NCI-H146 (cell line): Measurements from ENCODE around the gene RYR3.

Experiments used
- DNase-seq: peaks from one replicate; lab custom pipeline; 2025; lab: John Stamatoyannopoulos, UW

The RYR3 gene

GRCh38 chr15:33451385-33451784 is 140.6 kb downstream of the RYR3 start:
- DNase-seq: no peak

DNA sequence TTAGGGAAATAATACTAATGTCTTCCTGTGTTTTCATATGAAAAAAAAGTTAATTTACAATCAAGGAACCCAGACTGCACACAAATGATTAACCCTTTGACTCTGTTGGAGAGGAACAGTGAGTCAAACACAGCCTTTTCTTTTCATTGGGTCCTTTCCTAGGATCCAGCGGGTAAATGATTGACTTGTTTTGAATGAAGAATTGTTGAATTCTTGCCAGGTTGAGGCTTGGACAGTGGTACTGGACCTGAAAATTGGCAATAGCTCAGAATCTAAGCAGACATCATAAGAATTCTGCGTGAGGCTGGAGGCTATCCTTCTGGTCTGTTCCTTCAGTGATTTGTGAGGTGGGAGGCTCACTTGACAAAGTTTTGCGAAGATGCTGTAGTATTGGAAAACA is 143.0 kb downstream of the RYR3 start:
- no peak for DNase-seq

GRCh38 chr15:33454346-33454745 is 143.6 kb downstream of the RYR3 start:
- DNase-seq: no peak

- no peak for DNase-seq
Measured at GRCh38 chr15:33454996-33455395, 144.2 kb downstream of the RYR3 start.

- no peak for DNase-seq
Measured at GRCh38 chr15:33458421-33458820, 147.7 kb downstream of the RYR3 start.

DNA sequence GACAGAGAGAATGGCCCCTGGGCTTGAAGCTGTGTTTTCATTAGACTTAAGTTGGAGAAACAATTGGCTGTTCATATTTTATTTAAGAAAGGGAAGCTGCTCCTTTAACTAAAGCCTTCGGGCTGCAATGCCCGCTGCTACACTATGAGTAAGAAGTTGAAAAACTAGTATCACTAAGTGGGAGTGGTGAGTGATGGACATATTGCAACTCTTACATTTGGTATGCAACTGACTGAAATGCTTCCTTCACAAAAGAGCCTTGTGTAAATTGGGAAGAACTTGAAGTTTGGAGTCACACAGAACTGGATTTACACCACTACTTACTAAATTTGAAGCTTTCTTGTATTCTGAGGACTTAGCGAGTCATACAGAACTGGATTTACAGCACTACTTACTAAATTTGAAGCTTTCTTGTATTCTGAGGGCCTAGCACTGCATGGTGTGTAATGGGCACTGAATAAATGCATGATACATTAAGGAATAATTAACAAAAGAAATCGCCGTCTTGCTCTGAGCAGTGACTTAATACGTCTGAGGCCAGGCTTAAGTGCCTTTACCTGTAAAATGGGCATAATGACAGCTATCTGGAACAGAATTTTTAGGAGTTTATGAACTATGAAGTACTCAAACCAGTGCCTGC is 149.5 kb downstream of the RYR3 start:
- no peak for DNase-seq

DNA sequence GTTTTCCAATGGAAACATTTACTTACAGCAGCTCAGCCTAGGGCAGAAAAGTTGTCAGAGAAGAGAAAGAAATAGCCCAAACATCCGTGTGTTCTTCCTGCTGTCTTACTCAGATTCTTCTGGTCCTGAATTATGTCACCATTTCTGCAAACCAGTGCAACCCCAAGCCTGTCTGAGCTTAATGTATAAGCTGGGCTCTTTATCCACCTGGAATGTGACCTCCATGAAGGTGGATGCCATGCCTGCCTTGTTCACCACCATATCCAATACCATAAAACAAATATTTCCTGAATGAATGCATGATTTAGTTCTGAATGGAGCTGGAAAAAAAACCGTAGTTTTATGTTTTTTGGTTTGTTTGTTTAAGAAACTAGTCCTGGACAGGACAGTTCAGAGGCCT is 150.9 kb downstream of the RYR3 start:
- DNase-seq: no peak

DNA sequence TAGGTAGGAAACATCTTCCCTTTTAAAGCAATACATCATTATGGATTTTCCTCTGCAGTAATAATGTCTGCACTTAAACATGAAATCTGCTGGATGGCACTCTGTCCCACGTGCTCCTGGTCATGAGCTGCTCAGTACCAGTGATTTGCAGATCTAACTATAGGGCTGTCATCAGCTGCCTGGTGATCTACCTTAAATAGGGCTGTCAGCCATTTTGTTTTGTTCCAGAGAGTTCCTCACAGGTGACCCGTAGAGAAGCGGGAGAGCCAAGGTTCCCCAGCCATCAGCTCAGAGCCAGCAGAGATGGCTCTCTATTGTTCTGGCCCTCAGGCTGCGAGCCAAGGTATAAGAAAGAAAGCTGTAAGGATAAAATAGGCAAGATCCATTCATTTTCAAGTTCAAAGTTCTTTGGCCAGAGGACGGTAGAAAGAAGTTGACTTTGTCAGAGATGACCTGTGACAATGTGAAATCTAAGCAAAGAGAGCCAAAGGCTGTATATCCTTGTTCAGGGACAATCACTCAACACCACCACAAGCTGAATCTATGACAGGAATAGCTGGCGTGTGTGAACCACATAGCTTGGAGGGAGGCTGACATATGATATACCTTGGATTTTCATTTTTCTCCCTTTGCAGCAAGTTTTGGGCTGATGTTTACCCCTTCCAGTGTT is 156.5 kb downstream of the RYR3 start:
- DNase-seq: no peak

DNA sequence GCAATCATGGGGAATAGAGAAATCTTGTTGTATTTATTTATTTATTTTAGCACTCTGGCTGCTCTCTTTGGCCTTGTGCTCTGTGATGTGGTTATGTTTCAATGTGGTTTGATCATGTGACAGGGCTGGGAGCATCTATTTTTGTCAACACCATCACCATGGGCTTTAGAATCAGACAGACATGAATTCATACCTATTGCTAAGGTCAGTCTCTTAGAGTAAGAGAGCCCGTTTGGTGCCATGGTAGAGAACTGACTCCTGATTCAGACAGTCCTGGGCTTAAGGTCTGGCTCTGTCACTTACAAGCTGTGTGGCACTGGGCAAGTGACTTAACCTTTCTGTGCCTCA is 157.0 kb downstream of the RYR3 start:
- no peak for DNase-seq

- no peak for DNase-seq
Measured at GRCh38 chr15:33468740-33469139, 158.0 kb downstream of the RYR3 start.

GRCh38 chr15:33473005-33473404 is 162.2 kb downstream of the RYR3 start:
- DNase-seq: no peak

DNA sequence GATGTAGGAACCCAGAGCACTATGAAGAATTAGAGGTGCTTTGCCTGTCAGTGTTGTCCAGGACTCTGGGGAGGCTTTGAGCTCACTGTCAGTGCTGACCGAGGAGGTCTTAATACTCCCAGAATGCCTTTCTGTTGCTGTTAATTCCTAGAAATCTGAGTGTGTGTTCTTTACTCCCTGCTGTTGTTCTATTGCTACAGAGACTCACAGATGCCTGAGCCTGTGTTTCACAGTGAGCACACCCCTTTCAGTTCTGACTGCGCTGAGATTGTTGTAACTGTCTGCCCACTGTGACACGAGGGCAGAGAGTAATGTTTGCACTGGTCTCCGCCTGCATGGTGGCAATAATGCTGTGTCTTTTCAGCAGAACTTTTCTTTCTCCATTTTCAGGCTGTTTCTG is 162.9 kb downstream of the RYR3 start:
- DNase-seq: no peak

GRCh38 chr15:33476076-33476475 is 165.3 kb downstream of the RYR3 start:
- DNase-seq: no peak

GRCh38 chr15:33476908-33477307 is 166.1 kb downstream of the RYR3 start:
- DNase-seq: no peak

- DNase-seq: no peak
Measured at GRCh38 chr15:33489335-33489734, 178.6 kb downstream of the RYR3 start.

DNA sequence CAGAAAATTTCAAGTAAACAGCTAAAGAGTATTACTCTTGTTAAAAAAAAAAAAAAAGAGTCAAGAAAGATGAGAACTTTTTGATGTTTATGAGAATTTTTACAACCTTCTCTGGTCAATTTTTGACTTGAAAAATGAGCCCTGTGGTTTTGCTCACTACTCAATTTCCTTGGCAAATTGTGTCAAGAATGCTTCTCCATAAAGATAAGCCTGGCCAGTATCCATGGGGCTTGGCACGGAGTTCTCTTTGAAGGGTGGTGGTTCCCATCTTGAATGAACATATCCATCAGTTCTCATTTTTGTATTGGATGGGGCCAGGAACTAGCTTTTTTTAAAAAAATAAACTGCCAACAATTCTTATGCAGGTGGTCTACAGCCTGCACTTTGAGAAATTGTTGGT is 179.9 kb downstream of the RYR3 start:
- DNase-seq: no peak

DNA sequence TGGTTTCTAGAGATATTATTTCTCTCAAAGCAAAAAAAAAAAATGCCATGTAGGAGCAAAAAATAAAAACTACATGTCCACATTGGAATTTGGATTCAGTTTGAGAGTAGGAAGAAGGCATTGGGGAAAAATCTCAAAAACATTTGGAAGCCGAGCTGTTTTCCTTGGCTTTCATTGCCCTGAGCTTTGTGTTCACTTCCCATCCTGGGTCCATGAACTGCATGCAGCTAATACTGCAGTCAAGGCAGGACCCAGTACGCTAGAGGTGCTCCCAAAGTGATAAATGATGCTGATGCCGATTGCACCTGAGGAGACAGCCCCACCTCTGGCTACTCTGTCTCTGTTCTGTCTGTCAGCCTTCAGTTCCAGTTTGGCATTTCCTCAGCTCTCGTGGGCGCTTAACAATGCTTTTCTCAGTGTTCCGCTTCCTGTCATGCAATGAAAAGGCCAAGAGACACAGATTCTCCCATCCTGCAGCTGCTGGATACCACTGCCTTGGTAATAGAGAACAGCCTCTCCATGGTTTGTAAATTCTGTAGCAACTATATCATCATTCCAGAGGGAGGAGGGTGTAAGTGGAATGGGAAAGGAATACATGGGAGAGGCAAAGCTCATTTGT is 181.8 kb downstream of the RYR3 start:
- DNase-seq: no peak

DNA sequence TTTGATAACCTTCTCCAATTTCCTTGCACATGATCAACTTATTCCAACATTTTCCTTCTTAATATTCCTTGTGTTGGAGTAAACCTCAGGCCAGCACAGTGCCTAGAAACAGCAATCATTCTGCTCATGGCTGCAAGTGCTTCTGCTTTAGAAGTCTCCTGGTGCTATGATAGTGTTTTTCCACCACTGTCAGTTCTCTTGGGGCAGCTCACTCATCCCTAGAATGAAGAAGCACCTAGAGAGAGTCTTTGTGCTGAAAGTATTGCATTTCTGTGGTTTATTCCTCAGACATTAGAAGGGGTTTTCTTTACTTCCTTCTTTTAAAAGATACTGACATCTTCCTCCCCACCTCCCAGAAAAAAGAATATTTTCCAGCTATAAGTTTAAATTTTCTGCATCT is 183.5 kb downstream of the RYR3 start:
- DNase-seq: no peak

GRCh38 chr15:33500432-33501195 is 189.8 kb downstream of the RYR3 start:
- no peak for DNase-seq

DNA sequence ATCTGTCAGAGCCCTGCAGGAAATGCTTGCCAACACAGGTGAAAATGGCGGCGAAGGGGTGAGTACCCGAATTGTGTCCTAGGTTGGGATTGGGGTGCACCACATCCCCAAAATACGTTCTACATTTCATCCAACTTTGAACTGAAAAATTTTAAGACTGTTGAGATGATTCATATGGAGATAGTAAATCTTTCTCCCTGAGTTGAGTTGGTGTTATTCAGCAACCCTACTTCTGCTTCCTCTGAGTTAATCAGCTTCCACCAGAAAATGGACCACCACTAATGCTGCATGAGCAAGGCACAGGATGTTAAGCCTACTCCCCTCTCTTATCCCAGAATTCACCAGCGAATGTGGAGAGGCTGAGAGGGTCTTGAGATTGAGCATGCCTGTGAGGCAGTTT is 192.9 kb downstream of the RYR3 start:
- DNase-seq: no peak

GRCh38 chr15:33506781-33507296 is 196.1 kb downstream of the RYR3 start:
- DNase-seq: no peak

- DNase-seq: no peak
Measured at GRCh38 chr15:33508703-33509102, 197.9 kb downstream of the RYR3 start.

DNA sequence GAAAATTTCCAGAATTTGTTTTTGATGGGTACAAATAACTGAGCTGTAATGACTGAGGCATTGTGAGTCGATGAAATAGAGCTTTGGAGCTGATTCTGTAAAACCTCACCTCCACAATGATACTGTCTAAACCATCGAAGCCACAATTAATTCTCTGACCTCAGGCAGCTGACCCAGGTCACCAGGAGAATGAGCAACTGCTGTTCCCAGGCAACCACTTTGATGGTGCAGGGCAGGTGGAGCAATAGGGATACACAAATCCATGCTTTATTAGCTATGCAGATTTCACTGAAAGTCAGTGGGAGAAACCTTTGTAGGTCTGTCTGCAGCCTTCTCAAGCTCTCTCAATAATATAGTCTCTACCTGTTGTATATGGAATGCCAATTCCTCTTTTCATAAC is 204.4 kb downstream of the RYR3 start:
- DNase-seq: no peak
